HG03097 (cell line): ENCODE results near the gene STK32A.

Source experiments
- ATAC-seq: cut with Tn5 transposase; IDR thresholded peaks from one replicate; pipeline ENCODE4 v1.9.1; 2021; ENCODE audit not compliant: unreplicated experiment, low FRiP score

The STK32A gene

GRCh38 chr5:147411359-147412319 lies 176.8 kb downstream of the STK32A start:
- ATAC-seq: no peak

DNA sequence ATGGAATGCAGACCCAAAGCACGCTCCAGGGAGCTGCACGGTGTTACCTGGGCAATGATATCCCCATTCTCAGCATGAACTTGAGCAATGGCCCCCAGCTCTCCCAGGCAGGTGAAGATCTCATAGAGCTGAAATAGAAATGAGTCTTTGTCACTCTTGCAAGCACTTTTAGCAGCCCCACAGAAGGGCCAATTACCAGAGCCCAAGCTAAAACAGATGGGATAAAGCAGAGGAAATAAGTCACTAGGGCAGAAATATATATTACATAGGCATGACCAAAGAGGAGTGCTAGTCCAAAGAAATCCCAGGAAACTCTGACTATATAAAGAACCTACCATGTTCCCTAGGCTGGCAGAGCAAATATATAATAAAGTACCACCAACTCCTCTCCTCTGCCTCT lies 177.7 kb downstream of the STK32A start:
- ATAC-seq: no peak

DNA sequence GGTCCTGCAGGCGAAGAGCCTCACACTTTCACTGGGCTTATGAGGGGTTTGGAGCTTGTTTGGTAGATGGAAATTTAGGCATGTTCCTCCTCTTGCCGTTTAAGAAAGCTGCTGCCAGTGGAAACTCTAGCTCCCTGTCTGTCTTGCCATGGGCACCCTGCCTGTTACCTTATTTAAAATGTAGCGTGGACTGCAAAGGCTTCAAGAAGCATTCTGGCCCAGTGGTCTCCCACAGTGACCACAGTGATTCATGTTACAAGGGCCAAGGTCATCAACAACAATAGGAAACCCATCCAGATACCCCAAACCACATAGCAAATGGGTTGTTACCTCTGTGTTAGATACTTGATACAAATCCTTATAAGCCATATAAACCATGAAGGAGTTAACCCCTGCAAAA lies 178.4 kb downstream of the STK32A start:
- ATAC-seq: no peak

- no peak for ATAC-seq
Measured at GRCh38 chr5:147415651-147416050, 180.8 kb downstream of the STK32A start.

DNA sequence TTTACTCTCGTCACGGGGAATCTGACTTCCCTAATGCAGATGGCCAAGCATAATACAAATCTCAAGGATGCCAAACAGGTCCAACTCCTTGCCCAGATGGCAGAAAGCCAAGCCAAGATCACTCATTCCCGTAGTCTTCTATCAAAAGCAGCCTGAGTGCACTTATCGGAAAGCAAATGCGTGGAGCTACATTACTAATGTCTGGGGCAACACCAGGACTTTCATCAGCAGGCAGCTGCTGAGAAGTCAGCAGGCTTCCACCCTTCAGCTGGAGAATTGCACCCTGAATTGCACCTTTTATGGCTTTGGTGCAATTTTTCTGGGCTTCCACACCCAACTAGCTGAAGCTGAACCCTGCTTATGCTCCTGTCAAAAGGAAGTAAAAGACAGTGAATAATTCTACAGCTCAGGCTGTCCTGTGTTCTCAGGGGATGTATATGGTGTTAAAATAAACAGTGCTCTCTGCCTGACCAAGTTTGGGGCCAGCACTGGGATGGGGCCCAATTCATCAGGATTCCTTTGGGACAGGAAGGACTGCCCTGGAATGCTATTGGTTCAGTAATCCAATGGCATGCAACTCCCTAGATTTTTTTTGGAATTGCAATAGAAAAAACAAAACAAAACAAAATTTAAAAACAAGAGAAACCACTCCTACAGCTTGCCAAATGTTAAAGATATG lies 182.4 kb downstream of the STK32A start:
- ATAC-seq: no peak

DNA sequence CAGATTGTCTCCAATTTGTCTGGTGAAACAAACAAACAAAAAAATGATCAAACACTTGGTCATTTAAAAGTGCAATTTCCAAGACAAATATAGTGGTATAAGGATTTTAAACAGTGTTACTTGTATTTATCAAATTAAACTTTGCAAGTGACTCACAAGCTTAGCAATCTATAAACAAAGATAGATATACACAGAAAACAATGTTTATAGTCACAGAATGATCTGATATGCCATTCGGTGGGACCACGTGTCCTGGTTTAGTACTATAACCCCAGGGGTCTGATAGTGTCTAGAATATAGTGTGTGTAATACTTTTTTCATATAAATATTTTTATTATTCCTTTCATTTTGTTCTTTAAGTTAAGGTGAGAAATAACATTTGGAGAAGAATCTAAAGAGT lies 183.8 kb downstream of the STK32A start:
- ATAC-seq: no peak

DNA sequence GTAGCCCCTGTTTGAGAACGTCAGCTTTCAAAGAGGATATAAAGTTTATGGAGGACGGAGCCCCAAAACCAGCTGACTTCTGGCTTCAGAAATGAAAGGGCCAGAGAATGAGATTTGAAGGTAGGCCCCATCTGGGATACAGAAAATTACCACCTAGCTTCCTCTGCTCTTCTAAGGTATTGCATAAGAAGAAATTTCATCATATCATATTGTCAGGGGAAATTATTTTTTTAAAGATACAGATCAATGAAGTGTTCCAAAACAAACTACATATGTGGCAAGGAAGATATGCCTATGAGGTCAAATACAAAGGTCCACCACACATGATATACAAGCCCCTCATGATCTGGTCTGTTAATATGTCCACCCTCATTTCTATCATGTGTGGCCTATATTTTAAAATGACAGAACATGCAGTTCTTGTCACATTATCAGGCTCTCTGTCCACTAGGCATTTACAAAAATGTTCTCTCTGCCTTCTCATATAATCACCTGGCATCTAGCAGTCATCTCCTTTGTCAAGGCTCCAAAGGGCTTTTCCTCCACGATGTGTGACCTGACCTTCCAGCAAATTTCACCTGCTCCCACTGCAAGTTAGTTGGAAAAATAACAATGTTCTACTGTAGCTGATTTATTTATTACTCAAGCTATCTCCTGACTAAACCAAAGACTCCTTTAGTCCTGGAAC lies 192.0 kb downstream of the STK32A start:
- ATAC-seq: no peak

GRCh38 chr5:147427521-147428401 lies 192.9 kb downstream of the STK32A start:
- no peak for ATAC-seq

GRCh38 chr5:147430628-147431027 lies 195.8 kb downstream of the STK32A start:
- no peak for ATAC-seq

DNA sequence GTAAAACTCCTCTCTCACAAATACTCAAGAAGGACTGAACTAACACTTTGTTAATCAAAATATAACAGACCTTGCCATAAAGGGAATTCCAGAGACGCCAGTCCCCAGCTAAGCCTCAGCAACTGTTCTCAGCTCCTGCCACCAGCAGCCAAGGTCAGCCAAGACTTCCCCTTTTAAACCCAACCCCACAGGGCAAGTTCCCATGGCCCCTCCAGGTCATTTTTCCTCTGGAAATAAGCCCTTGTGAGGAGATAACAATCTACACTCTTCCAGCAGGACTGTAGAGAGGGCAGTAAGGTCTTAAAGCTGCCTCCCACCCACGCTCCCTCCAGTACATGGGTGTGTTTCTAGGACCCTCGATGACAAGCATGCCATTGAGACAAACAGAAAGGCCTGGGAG lies 196.8 kb downstream of the STK32A start:
- no peak for ATAC-seq

GRCh38 chr5:147432323-147432722 lies 197.5 kb downstream of the STK32A start:
- ATAC-seq: no peak

- no peak for ATAC-seq
Measured at GRCh38 chr5:147434049-147434448, 199.2 kb downstream of the STK32A start.

DNA sequence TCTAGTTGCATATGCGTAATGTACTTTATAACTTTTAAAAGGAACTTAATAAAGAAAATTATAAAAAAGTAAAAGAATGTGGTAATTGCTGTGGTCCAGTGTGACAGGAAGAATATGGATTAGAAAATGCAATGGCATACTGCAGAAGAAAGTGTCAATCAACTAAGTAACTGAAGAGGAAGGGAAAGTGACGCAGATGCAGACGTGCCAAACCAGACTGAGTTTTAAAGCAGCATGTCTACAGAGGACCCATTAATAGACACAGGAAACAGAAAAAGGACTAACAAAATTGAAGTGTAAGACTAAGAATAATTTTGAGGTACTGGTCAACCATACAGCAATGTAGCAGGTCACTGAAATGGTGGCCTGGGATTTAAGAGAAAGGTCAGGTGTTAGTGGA lies 201.8 kb downstream of the STK32A start:
- ATAC-seq: no peak

GRCh38 chr5:147437161-147437596 lies 202.4 kb downstream of the STK32A start:
- no peak for ATAC-seq
